GM04503 (cell line): ENCODE data around the gene ACOX2.

Experiments
- DNase-seq: peaks from one replicate; pipeline ENCODE4 v3.0.0-alpha.2; 2012; ENCODE audit warnings: low read depth

The ACOX2 gene

GRCh38 chr3:58566398-58567250 is 29.6 kb upstream of the ACOX2 start:
- DNase-seq = no peak

DNA sequence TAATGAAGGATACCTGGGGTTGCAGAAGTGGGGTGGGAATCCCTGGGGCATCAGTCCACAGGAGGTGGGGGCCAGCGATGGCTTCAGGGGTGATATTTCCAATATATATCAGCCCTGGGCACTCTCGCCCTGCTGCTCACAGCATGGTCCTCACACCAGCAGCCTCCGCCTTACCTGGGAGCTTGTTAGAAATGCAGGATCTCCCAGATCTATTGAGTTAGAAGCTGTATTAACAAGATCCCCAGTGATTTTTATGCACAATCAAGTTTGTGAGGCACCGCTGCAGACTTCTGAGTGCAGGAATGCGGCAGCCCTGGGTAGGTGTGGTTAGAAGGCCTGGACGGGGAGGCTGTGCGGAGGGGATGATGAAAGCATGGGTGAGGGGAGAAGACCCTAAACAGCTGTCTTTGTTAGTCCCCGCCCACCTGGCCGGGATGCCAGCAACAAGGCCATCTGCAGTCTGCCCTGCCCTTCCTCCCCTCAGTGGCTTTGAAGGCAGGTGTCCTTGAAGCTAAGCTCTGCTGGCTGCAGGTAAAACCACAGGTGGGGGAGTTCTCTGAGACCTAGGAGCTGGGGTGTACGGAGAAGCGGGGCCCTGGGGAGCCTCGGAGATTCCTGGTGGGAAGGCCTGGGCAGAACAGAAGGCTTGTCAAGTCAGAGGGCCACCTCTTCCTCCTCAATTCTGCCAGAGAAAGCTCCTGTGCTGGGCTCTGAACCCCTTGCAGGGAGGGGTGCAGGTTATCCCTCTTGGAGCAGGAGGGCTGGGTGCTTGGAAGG is 28.8 kb upstream of the ACOX2 start:
- no peak for DNase-seq

GRCh38 chr3:58564456-58565160 is 27.6 kb upstream of the ACOX2 start:
- peak; percentile 73 for DNase-seq

DNA sequence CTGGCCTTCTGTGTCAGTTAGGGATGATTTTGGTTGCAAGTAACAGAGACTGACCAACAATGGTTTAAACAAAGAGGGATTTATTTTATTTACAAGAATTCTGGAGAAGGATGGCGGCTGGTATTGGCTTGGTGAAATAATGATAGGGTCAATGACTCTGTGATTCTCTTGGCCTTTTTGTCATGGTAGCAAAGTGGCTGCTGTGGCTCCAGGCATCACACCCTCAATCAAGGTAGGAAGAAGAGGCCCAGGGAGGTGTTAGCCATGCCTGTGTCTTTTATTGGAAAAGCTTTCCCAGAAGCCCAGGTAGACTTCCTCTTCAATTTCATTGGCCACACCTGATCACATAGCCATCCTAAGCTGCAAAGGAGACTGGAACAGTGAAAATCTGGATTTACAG is 27.1 kb upstream of the ACOX2 start:
- DNase-seq = no peak

DNA sequence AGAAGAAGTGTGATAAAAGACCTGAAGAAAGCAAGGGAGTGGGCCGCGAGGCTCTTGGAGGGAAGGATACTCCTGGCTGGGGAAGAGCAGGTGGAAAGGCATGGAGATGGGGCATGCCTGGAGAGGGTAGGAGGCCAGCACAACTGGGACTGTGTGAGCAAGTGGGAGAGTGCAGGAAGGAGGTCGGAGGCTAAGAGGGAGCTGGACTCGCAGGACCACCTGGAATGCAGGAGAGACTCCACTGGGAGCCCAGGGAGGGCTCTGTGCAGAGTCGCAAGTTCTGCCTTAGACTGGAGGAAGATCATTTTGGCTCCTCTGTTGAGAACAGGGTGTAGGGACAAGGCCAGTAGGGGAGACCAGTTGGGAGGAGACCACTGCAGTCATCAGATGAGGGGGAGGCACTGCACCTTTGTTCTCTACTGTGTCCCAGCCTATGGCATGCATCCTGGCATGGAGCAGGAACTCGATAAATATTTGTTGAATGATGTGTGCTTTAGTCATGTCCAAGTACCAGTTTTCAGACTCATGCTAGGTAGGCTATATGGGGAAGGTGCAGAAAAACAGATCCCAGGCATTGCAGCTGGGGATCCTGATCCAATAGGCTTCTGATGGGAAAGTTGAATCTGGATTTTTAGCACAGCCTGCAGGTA is 26.5 kb upstream of the ACOX2 start:
- no peak for DNase-seq

DNA sequence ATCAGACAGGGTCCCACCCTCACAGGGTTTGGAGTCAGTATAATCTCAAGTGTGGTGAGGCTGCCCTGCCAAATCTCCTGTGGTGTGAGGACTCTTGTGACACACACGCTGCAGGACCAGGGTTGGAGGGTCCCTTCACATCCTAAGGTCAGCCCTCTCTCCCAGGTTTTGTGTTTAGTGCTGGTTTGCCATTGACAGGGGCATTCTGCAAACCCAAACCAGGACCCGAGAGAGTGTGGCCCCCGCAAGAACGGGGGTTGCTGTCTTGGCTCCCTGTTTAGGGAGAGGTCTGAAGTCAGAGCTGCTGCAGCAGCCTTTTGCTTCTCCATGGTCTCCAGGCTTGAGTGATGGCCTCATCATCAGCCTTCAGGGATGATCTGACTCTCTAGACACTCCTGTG is 25.5 kb upstream of the ACOX2 start:
- no peak for DNase-seq

- DNase-seq = peak; percentile 98
These were observed 23.9 kb upstream of the ACOX2 start for GRCh38 chr3:58560771-58561311.

DNA sequence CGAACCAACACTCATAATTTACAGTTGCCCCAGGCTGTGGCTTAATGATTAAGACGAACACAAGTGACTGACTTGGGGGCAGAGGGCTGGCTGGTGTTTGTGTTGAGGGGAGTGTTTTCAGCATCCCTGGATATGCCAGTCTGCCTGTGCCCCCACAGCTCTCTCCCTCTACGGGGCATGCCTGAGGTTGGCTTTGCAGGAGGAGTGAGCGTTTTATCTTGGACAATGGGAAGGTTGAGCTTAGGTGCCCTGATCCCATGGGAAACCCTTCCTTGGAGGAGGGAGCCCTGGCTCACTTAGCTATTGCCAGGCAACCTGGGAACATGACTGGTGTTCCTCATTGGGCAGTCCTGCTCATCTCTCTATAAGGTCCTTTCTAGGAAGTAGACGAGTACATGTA is 22.6 kb upstream of the ACOX2 start:
- no peak for DNase-seq

DNA sequence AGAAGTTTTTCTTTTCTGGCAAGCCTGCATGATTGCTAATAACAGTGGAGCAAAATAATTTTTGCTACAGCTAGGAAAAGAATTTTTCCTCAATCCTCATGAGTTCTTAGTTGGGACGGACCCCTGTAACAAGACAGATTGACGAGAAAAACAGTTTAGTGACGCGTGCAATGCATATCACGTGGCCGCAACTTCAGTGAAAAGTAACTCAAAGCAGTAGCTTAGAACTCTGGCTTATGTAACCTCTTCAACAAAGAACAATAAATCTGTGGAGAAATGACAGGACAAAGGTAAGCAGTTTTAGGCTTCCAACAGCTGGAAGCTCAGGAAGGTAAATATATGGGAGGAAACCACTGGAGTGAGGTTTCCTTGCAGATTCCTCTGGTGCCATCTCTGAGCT is 20.5 kb upstream of the ACOX2 start:
- no peak for DNase-seq

DNA sequence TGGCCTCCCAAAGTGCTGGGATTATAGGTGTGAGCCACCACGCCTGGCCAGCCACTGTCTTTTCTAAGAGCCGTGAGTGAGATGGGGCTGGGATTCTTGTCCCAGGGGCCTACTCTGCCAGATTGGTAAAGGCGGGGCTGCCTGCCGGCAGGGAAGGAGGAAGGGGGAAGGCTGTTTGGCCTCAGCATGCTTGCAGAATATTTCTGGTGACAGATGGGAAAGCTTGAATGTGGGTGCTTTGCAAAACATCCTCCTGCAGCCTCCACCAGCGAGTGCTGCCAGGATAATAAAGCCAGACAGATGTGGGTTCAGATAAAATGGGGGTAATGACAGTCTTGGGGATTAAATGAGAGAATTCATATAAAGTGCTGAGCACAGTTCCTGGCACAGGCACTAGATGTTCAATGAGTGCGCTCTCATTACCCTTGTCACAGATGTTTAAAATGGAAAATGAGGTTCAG is 19.8 kb upstream of the ACOX2 start:
- DNase-seq = no peak

DNA sequence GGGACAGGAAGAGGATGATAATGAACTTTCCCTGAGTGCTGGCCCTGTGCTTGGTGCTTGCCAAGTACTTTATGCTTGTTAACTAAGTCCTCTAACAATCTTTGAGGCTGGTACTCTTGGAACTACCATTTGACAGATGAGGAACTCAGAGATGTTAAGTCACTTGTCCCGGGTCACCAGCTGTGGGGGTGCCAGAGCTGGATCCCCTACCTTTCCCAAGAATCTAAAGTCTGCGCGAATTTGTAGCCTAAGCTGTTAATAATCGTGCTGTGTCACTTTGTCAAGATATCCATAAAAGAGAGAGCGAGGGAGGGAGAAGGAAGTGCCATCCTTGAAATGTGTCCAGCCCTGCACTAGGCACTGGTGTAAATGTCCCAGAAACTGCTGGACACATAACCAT is 19.0 kb upstream of the ACOX2 start:
- DNase-seq = no peak

DNA sequence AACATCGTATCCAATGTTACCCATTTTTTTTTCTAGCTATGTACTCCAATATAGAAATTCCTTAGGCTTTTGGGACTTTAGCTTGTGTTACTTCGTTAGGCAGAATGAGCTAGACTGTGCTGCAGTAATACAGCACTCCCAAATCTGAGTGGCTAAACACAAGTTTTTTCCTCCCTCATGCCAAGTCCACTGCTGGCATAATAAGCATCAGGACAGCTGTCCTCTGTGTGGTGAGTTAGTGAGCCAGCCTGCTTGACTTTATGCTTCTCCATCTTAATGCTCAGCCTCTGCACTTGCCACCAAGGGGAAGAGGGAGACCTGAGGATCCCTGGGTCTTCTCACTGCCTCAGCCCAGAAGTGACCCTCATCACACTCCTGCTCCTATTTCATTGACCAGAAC is 18.2 kb upstream of the ACOX2 start:
- DNase-seq = no peak

- DNase-seq = no peak
These were observed 16.0 kb upstream of the ACOX2 start for GRCh38 chr3:58553003-58553402.

- DNase-seq = no peak
These were observed 14.7 kb upstream of the ACOX2 start for GRCh38 chr3:58551636-58552180.

- peak; percentile 79 for DNase-seq
These were observed 7.6 kb upstream of the ACOX2 start for GRCh38 chr3:58544541-58544940.

- DNase-seq = no peak
These were observed 3.3 kb upstream of the ACOX2 start for GRCh38 chr3:58540176-58540858.

GRCh38 chr3:58539626-58540025 is 2.6 kb upstream of the ACOX2 start:
- no peak for DNase-seq

- DNase-seq = no peak
These were observed 667 bp upstream of the ACOX2 start for GRCh38 chr3:58537412-58538301.

DNA sequence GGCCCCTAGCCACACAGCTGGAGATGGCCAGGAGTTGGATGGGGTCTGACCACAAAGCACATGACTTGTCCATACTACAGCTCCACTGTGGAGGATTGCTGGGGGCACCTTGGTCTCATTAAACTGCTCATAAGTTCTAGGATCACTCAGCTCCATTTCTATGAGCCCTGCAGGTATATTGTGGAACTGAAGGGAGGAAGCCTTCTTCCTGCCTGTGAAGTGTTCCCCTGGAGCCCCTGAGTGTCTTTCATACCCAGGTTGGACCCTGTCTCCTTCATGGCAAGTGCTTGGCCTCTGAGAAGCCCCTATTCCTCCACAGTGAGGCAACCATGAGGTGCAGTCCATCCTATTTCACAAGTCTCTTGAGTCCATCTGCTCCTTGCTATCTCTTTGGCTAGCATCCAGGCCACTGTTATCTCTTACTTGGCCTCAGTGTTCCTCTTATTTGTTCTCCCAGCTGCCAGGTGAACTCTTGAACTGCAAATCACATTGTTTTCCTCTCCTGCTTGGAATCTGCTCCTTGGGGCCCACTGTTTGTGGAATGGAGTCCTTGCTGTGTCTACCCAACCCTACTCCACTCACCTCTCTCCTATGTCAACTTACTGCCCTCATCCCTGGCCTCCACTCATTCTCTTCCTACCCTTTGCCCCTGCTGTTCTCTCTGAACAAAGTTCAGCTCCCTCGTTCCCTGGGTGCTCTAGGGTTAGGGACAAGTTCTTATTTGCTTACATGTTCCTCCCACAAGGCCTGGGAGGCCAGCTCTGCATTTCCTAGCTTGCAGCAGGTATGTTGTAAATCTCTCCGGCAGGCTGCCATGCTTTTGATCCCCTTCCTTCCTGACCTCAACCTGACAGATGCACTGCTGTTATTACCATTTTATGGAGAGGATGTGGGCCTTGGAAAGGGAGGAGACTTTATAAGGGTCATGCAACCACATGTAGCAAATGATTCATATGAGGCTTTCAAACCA is 1.2 kb downstream of the ACOX2 start:
- no peak for DNase-seq
